Progenitor cell of endocrine pancreas (in vitro differentiated cells): Measurements from ENCODE around the gene PSORS1C2. TPM values are rescaled to one million over a fixed set of nuclear protein-coding genes. Genes with fewer than 3 reads are reported as not detected.

ENCODE experiments used
- DNase-seq: peaks from one replicate; pipeline ENCODE4 v3.0.0; 2021; ENCODE audit warnings: low spot score; ENCODE audit not compliant: unreplicated experiment
- H3K27ac Mint-ChIP-seq: 2 replicates; pipeline ENCODE4 v1.8.0; 2021; ENCODE audit warnings: mild to moderate bottlenecking, moderate library complexity, mixed read lengths
- H3K27me3 Mint-ChIP-seq: 2 replicates; pipeline ENCODE4 v1.8.0; 2021; ENCODE audit warnings: mixed read lengths
- H3K36me3 Mint-ChIP-seq: 2 replicates; pipeline ENCODE4 v1.8.0; 2022; ENCODE audit warnings: mixed read lengths; ENCODE audit not compliant: insufficient read depth
- H3K4me1 Mint-ChIP-seq: 2 replicates; pipeline ENCODE4 v1.8.0; 2021; ENCODE audit warnings: low read depth, mixed read lengths
- H3K4me3 Mint-ChIP-seq: 2 replicates; pipeline ENCODE4 v1.8.0; 2021; ENCODE audit warnings: low read depth, mild to moderate bottlenecking, moderate library complexity, mixed read lengths
- H3K9me3 Mint-ChIP-seq: 2 replicates; pipeline ENCODE4 v1.8.0; 2021; ENCODE audit warnings: low read depth, mixed read lengths
- CTCF ChIP-seq: fragments of 200-600 bp; sonication (generic); IDR thresholded peaks from one replicate; pipeline ENCODE4 v1.5.0; 2021; ENCODE audit warnings: antibody characterized with exemption, mild to moderate bottlenecking; ENCODE audit not compliant: unreplicated experiment
- total RNA-seq: library from RNA; stranded (reverse); gene quantifications from 2 replicates; pipeline ENCODE4 v1.2.1, GENCODE V29; 2021

PSORS1C2 gene
- total RNA-seq, 1 donor from 2014 or later = not detected

- DNase-seq = no peak
- Mint-ChIP-seq H3K4me3 (no peak overlapping the region), H3K27ac (no peak overlapping the region), H3K9me3 (no peaks in the 10 kb centered on the region), H3K36me3 (no peaks in the 10 kb centered on the region), H3K4me1 (peaks cover 3% of the 10 kb centered on the region), H3K27me3 (no peaks in the 10 kb centered on the region)
- TF ChIP-seq CTCF = no peak
These were observed 45.9 kb downstream of the PSORS1C2 start for GRCh38 chr6:31092769-31093505.

GRCh38 chr6:31092238-31092637 lies 46.6 kb downstream of the PSORS1C2 start:
- H3K4me1 Mint-ChIP-seq = peaks cover 4% of the 10 kb centered on the region

GRCh38 chr6:31091680-31092079 lies 47.2 kb downstream of the PSORS1C2 start:
- H3K9me3 Mint-ChIP-seq = no peaks in the 10 kb centered on the region
- H3K4me3 Mint-ChIP-seq = no peak overlapping the region
- peaks cover 3% of the 10 kb centered on the region for H3K27me3 Mint-ChIP-seq
- peaks cover 4% of the 10 kb centered on the region for H3K4me1 Mint-ChIP-seq
- no peak for TF ChIP-seq CTCF
- H3K27ac Mint-ChIP-seq = no peak overlapping the region
- no peak for DNase-seq
- H3K36me3 Mint-ChIP-seq = no peaks in the 10 kb centered on the region

More at GRCh38 chr6:31092238-31092637, 46.6 kb downstream of the PSORS1C2 start:
- Mint-ChIP-seq H3K9me3 (no peaks in the 10 kb centered on the region), H3K4me3 (no peak overlapping the region), H3K36me3 (no peaks in the 10 kb centered on the region), H3K27me3 (no peaks in the 10 kb centered on the region), H3K27ac (no peak overlapping the region)
- TF ChIP-seq CTCF = no peak
- DNase-seq = no peak

- no peak overlapping the region for H3K4me3 Mint-ChIP-seq
- TF ChIP-seq CTCF = no peak
- H3K9me3 Mint-ChIP-seq = no peaks in the 10 kb centered on the region
- no peak for DNase-seq
- H3K27ac Mint-ChIP-seq = no peak overlapping the region
- H3K4me1 Mint-ChIP-seq = peaks cover 4% of the 10 kb centered on the region
- H3K27me3 Mint-ChIP-seq = peaks cover 3% of the 10 kb centered on the region
- no peaks in the 10 kb centered on the region for H3K36me3 Mint-ChIP-seq
These were observed 47.9 kb downstream of the PSORS1C2 start for GRCh38 chr6:31090973-31091364.

- no peak for TF ChIP-seq CTCF
- no peak for DNase-seq
- Mint-ChIP-seq H3K36me3 (no peaks in the 10 kb centered on the region), H3K4me1 (peaks cover 4% of the 10 kb centered on the region), H3K4me3 (no peak overlapping the region), H3K27ac (no peak overlapping the region), H3K27me3 (peaks cover 7% of the 10 kb centered on the region), H3K9me3 (no peaks in the 10 kb centered on the region)
These were observed 48.4 kb downstream of the PSORS1C2 start for GRCh38 chr6:31090275-31090972.

Other genes with a start within 250 kb of the PSORS1C2 start
- gene GTF2H4, start 230.9 kb downstream of the PSORS1C2 start, total RNA-seq = 73.0 and 74.7 TPM in 2 replicates
- gene VARS2, start 224.8 kb downstream of the PSORS1C2 start, total RNA-seq = 56.3 and 58.0 TPM in 2 replicates
- 1.0 and 2.6 TPM in 2 replicates for gene SFTA2, start 206.9 kb downstream of the PSORS1C2 start, total RNA-seq
- gene MUCL3, start 198.1 kb downstream of the PSORS1C2 start, total RNA-seq = 0.05 TPM in 1 of 2 replicates, not detected in the other
- not detected in 2 replicates for gene MUC21, start 155.3 kb downstream of the PSORS1C2 start, total RNA-seq
- gene MUC22, start 128.6 kb downstream of the PSORS1C2 start, total RNA-seq = not detected in 2 replicates
- gene C6orf15, start 26.5 kb downstream of the PSORS1C2 start, total RNA-seq = not detected in 2 replicates
- not detected in 2 replicates for gene PSORS1C1, start 24.3 kb downstream of the PSORS1C2 start, total RNA-seq
- not detected in 2 replicates for gene CDSN, start 18.6 kb downstream of the PSORS1C2 start, total RNA-seq
- 47.2 and 47.3 TPM in 2 replicates for gene CCHCR1, start 18.7 kb upstream of the PSORS1C2 start, total RNA-seq
- gene TCF19, start 19.5 kb upstream of the PSORS1C2 start, total RNA-seq = 9.3 and 9.6 TPM in 2 replicates
- 0.49 and 1.6 TPM in 2 replicates for gene POU5F1, start 31.6 kb upstream of the PSORS1C2 start, total RNA-seq
- gene HLA-C, start 133.0 kb upstream of the PSORS1C2 start, total RNA-seq = 137 and 141 TPM in 2 replicates
- 28.2 and 43.4 TPM in 2 replicates for gene HLA-B, start 218.1 kb upstream of the PSORS1C2 start, total RNA-seq